GM20000 (cell line): Measurements from ENCODE around the gene GPD2.

ENCODE experiments used
- DNase-seq: peaks from one replicate; pipeline ENCODE4 v3.0.0; 2012; ENCODE audit warnings: low spot score
- TF ChIP-seq, protein P1 (sequence below): IDR thresholded peaks from 2 replicates; pipeline ENCODE4 v1.5.1; 2012; ENCODE audit warnings: mild to moderate bottlenecking, control low read depth; ENCODE audit errors: extremely low read depth, missing control alignments

GPD2 gene

GRCh38 chr2:156427074-156427473 lies 9.1 kb upstream of the GPD2 start:
- TF ChIP-seq, protein P1, sequence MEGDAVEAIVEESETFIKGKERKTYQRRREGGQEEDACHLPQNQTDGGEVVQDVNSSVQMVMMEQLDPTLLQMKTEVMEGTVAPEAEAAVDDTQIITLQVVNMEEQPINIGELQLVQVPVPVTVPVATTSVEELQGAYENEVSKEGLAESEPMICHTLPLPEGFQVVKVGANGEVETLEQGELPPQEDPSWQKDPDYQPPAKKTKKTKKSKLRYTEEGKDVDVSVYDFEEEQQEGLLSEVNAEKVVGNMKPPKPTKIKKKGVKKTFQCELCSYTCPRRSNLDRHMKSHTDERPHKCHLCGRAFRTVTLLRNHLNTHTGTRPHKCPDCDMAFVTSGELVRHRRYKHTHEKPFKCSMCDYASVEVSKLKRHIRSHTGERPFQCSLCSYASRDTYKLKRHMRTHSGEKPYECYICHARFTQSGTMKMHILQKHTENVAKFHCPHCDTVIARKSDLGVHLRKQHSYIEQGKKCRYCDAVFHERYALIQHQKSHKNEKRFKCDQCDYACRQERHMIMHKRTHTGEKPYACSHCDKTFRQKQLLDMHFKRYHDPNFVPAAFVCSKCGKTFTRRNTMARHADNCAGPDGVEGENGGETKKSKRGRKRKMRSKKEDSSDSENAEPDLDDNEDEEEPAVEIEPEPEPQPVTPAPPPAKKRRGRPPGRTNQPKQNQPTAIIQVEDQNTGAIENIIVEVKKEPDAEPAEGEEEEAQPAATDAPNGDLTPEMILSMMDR: no peak
- no peak for DNase-seq

DNA sequence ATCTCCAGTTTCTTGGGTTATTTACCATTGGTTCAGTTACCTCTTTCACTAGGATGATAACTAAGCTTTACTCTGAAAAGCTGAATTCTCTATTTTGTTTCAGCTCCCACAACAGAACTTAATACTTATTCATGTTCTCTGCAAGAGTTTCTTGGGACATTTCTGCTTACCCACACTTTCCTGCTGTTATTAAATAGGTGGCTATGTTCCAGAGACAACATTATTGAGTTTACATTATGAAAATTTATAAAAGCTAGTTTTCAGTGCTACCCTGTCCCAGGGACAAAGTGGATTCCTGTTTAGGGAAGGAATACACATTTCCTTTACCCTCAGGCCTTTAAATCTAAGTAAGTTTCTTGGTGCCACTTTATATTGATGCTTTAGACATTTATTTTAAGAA lies 7.0 kb upstream of the GPD2 start:
- TF ChIP-seq, protein P1: no peak
- DNase-seq: no peak

DNA sequence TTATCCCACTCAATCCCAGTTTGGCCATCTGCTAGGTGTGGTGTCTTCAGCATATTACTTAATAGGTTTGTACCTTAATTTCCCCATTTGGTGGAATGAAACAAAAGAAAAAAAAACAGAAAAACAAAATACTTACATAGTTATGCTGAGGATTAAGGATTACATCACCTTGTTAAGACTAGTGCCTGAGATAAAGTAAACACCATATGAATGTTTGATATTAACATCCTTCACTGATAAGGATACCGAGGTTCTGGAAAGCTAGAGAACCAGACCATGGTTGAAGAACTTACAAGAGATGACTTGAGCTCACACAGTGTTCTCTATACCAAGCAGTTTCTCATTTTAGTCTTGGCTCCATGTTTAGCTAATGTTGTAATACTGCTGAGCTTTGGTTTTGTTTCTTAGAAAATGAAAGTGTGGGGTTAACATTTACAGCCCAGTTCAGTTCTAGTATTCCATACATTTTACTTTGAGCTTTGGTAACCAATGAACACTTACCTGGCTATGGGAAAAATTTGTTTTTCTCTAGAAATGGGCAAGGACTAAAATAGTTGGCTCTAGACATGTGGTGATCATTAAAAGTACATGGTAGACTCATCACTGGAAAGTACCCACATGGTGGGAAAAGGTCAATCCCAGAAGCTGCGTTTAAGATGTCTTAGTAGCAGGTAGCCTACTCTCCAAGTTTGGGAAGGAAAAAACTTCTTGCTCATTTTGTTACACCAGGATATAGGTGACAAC lies 5.8 kb upstream of the GPD2 start:
- no peak for DNase-seq
- TF ChIP-seq, protein P1: no peak

- peak; percentile 68 for DNase-seq
- TF ChIP-seq, protein P1: no peak
Observed at GRCh38 chr2:156430980-156431358, 5.2 kb upstream of the GPD2 start.

- DNase-seq: no peak
- TF ChIP-seq, protein P1: no peak
Observed at GRCh38 chr2:156434461-156435291, 1.5 kb upstream of the GPD2 start.

- TF ChIP-seq, protein P1: no peak
- no peak for DNase-seq
Observed at GRCh38 chr2:156435396-156435717, 822 bp upstream of the GPD2 start.

DNA sequence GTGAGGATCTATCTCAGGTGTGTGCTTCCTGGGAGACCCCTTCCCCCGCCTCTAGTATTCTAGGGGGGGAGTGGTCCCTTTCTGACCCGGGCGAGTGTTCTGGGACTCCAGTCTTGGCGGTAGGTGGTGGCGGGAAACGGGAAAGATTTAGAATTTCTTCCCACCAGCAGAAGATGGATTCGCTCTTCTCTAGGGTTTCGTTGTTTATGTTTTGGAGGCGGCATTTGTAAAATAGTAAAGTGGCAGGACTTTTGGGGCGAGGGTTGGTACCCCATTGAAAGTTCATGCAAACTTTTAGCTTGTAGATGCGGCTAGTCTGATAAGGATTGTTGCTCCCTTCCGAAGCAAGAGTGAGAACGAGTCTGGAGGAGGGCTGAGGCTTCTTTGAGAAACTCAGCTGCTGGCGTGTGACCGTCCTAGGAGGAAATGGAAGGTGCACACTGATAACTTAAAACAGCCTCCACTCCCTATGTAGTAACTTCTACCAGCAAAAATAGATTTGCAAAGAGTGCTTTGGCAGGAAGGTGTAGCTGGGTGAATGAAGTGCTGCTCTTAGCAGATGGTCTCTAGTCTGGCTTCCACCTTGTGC lies 412 bp downstream of the GPD2 start:
- TF ChIP-seq, protein P1: no peak
- DNase-seq: peak; percentile 62
